Measurements from ENCODE around the gene NAV2. TPM values are rescaled to one million over a fixed set of nuclear protein-coding genes. Genes with fewer than 3 reads are reported as not detected.

NAV2 gene
- polyA plus RNA-seq, 3 donors: not detected

DNA sequence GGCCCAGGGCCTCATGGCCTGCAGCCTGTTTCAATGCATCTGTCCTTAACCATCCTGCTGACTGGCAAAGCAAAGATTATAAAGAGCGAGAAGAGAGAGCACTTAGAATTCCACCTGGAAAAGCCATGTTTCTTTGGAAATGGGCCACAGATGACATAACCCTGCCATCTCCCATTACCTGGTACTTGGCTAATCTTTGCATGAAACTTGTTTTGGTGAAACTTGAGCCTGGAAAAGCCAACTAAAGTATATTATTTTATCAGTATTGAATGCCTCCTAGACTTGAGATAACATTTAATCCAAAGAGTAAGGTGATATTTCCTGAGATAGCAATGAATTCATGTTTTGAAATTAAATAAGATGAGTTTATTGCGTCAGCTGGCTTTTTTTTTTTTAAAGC, 72.6 kb downstream of the NAV2 start:
- H4K20me1 ChIP-seq (ENCODE audit: insufficient read depth, low read length): no peaks in the 10 kb centered on the region
- TF ChIP-seq, protein P1, sequence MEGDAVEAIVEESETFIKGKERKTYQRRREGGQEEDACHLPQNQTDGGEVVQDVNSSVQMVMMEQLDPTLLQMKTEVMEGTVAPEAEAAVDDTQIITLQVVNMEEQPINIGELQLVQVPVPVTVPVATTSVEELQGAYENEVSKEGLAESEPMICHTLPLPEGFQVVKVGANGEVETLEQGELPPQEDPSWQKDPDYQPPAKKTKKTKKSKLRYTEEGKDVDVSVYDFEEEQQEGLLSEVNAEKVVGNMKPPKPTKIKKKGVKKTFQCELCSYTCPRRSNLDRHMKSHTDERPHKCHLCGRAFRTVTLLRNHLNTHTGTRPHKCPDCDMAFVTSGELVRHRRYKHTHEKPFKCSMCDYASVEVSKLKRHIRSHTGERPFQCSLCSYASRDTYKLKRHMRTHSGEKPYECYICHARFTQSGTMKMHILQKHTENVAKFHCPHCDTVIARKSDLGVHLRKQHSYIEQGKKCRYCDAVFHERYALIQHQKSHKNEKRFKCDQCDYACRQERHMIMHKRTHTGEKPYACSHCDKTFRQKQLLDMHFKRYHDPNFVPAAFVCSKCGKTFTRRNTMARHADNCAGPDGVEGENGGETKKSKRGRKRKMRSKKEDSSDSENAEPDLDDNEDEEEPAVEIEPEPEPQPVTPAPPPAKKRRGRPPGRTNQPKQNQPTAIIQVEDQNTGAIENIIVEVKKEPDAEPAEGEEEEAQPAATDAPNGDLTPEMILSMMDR (IDR thresholded peaks at IDR 0.05): no peak
- H3K9me3 ChIP-seq (replicated peaks in 1 of 2; ENCODE audit: control insufficient read depth in 1 of 2, insufficient read depth in 1 of 2, low read length in 2 of 2): no peaks in the 10 kb centered on the region
- H3K36me3 Mint-ChIP-seq: no peaks in the 10 kb centered on the region
- intact Hi-C loops (cut with micrococcal nuclease): no loop called here
- no peak overlapping the region for H3K9ac ChIP-seq (ENCODE audit: insufficient read depth, low read length, poor library complexity, severe bottlenecking)
- peaks cover under 1 to 2% of the 10 kb centered on the region in 2 donors for H3K27me3 ChIP-seq (ENCODE audit: control insufficient read depth in 2 of 2, insufficient read depth in 2 of 2, low read length in 2 of 2)
- H2AFZ ChIP-seq (ENCODE audit: insufficient read depth, low read depth, low read length, poor library complexity, severe bottlenecking): no peak overlapping the region
- 100% methylated on average over 2 of the region's 2 CpGs for WGBS (ENCODE audit: insufficient coverage)
- H3K4me3 Mint-ChIP-seq: no peak overlapping the region
- no peak overlapping the region for H3K27ac Mint-ChIP-seq
- H3K36me3 ChIP-seq (replicated peaks in 1 of 2; ENCODE audit: control insufficient read depth in 1 of 2, insufficient read depth in 2 of 2, low read length in 2 of 2): no peaks in the 10 kb centered on the region
- DNase-seq: no peak
- H3K27ac ChIP-seq (ENCODE audit: low read depth in 1 of 2, low read length in 2 of 2): no peak overlapping the region
- H3K27me3 Mint-ChIP-seq (ENCODE audit: low read depth in 3 of 3): peaks cover 3 to 11% (median 6%) of the 10 kb centered on the region in 3 donors
- H3K4me2 ChIP-seq (replicated peaks; ENCODE audit: extremely low read depth, low read length, poor library complexity, severe bottlenecking): no peak overlapping the region
- H3K4me1 Mint-ChIP-seq: no peaks in the 10 kb centered on the region
- no peaks in the 10 kb centered on the region for H3K79me2 ChIP-seq (ENCODE audit: insufficient read depth, low read length)
- no peak overlapping the region for H3K4me3 ChIP-seq (replicated peaks in 1 of 3; ENCODE audit: low read depth in 2 of 3, low read length in 3 of 3)
- no peaks in the 10 kb centered on the region for H3K9me3 Mint-ChIP-seq
- H3K4me1 ChIP-seq (ENCODE audit: control insufficient read depth in 1 of 2, insufficient read depth in 2 of 2, low read length in 2 of 2): no peaks in the 10 kb centered on the region

DNA sequence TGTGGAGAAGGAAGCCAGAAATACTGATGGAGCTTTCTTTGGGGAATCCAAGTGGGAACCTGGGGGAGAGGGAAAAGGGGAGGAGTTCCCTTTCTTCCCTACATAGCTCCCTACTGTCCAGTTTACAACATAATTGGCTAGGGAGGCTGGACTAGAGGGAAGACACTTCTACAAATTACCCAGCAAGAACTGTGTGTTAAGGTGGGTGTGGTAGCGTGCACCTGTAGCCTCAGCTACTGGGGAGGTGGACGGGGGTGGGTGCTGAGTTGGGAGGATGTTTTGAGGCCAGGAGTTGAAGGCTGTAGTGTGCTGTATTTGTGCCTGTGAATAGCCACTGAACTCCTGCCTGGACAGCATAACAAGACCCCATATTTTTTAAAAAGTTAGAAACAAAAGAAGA, 74.0 kb downstream of the NAV2 start:
- Mint-ChIP-seq H3K4me1 (no peaks in the 10 kb centered on the region), H3K27me3 (ENCODE audit: low read depth in 3 of 3) (peaks cover 3 to 10% (median 6%) of the 10 kb centered on the region in 3 donors), H3K36me3 (no peaks in the 10 kb centered on the region), H3K9me3 (no peaks in the 10 kb centered on the region), H3K27ac (no peak overlapping the region), H3K4me3 (no peak overlapping the region)
- H3K9ac ChIP-seq (ENCODE audit: insufficient read depth, low read length, poor library complexity, severe bottlenecking): no peak overlapping the region
- H3K27me3 ChIP-seq (ENCODE audit: control insufficient read depth in 2 of 2, insufficient read depth in 2 of 2, low read length in 2 of 2): no peaks in the 10 kb centered on the region
- no peak overlapping the region for H3K4me3 ChIP-seq (replicated peaks in 1 of 3; ENCODE audit: low read depth in 2 of 3, low read length in 3 of 3)
- no peaks in the 10 kb centered on the region for H3K9me3 ChIP-seq (replicated peaks in 1 of 2; ENCODE audit: control insufficient read depth in 1 of 2, insufficient read depth in 1 of 2, low read length in 2 of 2)
- H3K4me2 ChIP-seq (replicated peaks; ENCODE audit: extremely low read depth, low read length, poor library complexity, severe bottlenecking): no peak overlapping the region
- no peaks in the 10 kb centered on the region for H3K4me1 ChIP-seq (ENCODE audit: control insufficient read depth in 1 of 2, insufficient read depth in 2 of 2, low read length in 2 of 2)
- DNase-seq: no peak
- intact Hi-C loops (cut with micrococcal nuclease): no loop called here
- H3K79me2 ChIP-seq (ENCODE audit: insufficient read depth, low read length): no peaks in the 10 kb centered on the region
- H4K20me1 ChIP-seq (ENCODE audit: insufficient read depth, low read length): no peaks in the 10 kb centered on the region
- H3K36me3 ChIP-seq (replicated peaks in 1 of 2; ENCODE audit: control insufficient read depth in 1 of 2, insufficient read depth in 2 of 2, low read length in 2 of 2): no peaks in the 10 kb centered on the region
- no CpG with 5 or more reads among the region's 2 CpGs for WGBS (ENCODE audit: insufficient coverage)
- H3K27ac ChIP-seq (ENCODE audit: low read depth in 1 of 2, low read length in 2 of 2): no peak overlapping the region
- TF ChIP-seq, protein P1 (IDR thresholded peaks at IDR 0.05): no peak
- H2AFZ ChIP-seq (ENCODE audit: insufficient read depth, low read depth, low read length, poor library complexity, severe bottlenecking): no peak overlapping the region

Data from CD14-positive monocyte (primary cell).